ENCODE data around the gene GABBR2. TPM values are rescaled to one million over a fixed set of nuclear protein-coding genes. Genes with fewer than 3 reads are reported as not detected.
"Not testable (repeated sequence)": the region's sequence is repeated elsewhere in the genome, so short reads cannot be mapped to it uniquely, and the experiment has no call there.

The GABBR2 gene
- total RNA-seq, 1 experiment from 2014 or later: 3.8 TPM

- DNase-seq: peak; percentile 58
- Histone ChIP-seq H3K4me3 (no peak overlapping the region), H3K36me3 (no peaks in the 10 kb centered on the region), H3K27me3 (no peaks in the 10 kb centered on the region), H3K9me3 (no peaks in the 10 kb centered on the region)
These were observed 50.8 kb downstream of the GABBR2 start for GRCh38 chr9:98657897-98658296.

- peak; percentile 50 for DNase-seq
- Histone ChIP-seq H3K36me3 (no peaks in the 10 kb centered on the region), H3K4me3 (no peak overlapping the region), H3K27me3 (no peaks in the 10 kb centered on the region), H3K9me3 (no peaks in the 10 kb centered on the region)
These were observed 52.2 kb downstream of the GABBR2 start for GRCh38 chr9:98656511-98656910.

- DNase-seq, H3K4me3 ChIP-seq, H3K27me3 ChIP-seq, H3K9me3 ChIP-seq, H3K36me3 ChIP-seq: not testable (repeated sequence)
These were observed 53.3 kb downstream of the GABBR2 start for GRCh38 chr9:98655428-98655827.

- no peaks in the 10 kb centered on the region for H3K9me3 ChIP-seq
- no peak overlapping the region for H3K4me3 ChIP-seq
- H3K27me3 ChIP-seq: no peaks in the 10 kb centered on the region
- no peaks in the 10 kb centered on the region for H3K36me3 ChIP-seq
- DNase-seq: peak; percentile 84
These were observed 54.5 kb downstream of the GABBR2 start for GRCh38 chr9:98654247-98654646.

- Histone ChIP-seq H3K27me3 (no peaks in the 10 kb centered on the region), H3K4me3 (no peak overlapping the region), H3K36me3 (no peaks in the 10 kb centered on the region), H3K9me3 (no peaks in the 10 kb centered on the region)
- DNase-seq: peak; percentile 68
These were observed 56.0 kb downstream of the GABBR2 start for GRCh38 chr9:98652741-98653140.

- DNase-seq: no peak
- no peaks in the 10 kb centered on the region for H3K27me3 ChIP-seq
- no peaks in the 10 kb centered on the region for H3K36me3 ChIP-seq
- H3K9me3 ChIP-seq: no peaks in the 10 kb centered on the region
- H3K4me3 ChIP-seq: no peak overlapping the region
These were observed 56.4 kb downstream of the GABBR2 start for GRCh38 chr9:98652302-98652701.

- no peak for DNase-seq
- Histone ChIP-seq H3K4me3 (no peak overlapping the region), H3K27me3 (no peaks in the 10 kb centered on the region), H3K9me3 (no peaks in the 10 kb centered on the region), H3K36me3 (no peaks in the 10 kb centered on the region)
These were observed 61.5 kb downstream of the GABBR2 start for GRCh38 chr9:98647236-98647635.

GRCh38 chr9:98644011-98644410, 64.7 kb downstream of the GABBR2 start:
- no peak for DNase-seq
- H3K27me3 ChIP-seq: no peaks in the 10 kb centered on the region
- H3K36me3 ChIP-seq: no peaks in the 10 kb centered on the region

GRCh38 chr9:98642661-98643312, 65.9 kb downstream of the GABBR2 start:
- Histone ChIP-seq H3K27me3 (no peaks in the 10 kb centered on the region), H3K36me3 (no peaks in the 10 kb centered on the region), H3K9me3 (no peaks in the 10 kb centered on the region), H3K4me3 (no peak overlapping the region)
- no peak for DNase-seq

More at GRCh38 chr9:98644011-98644410, 64.7 kb downstream of the GABBR2 start:
- no peaks in the 10 kb centered on the region for H3K9me3 ChIP-seq
- H3K4me3 ChIP-seq: no peak overlapping the region

- no peaks in the 10 kb centered on the region for H3K36me3 ChIP-seq
- H3K27me3 ChIP-seq: no peaks in the 10 kb centered on the region
- no peaks in the 10 kb centered on the region for H3K9me3 ChIP-seq
- H3K4me3 ChIP-seq: no peak overlapping the region
- DNase-seq: no peak
These were observed 67.0 kb downstream of the GABBR2 start for GRCh38 chr9:98641695-98642094.

- no peaks in the 10 kb centered on the region for H3K36me3 ChIP-seq
- no peak overlapping the region for H3K4me3 ChIP-seq
- H3K27me3 ChIP-seq: no peaks in the 10 kb centered on the region
- DNase-seq: no peak
- H3K9me3 ChIP-seq: no peaks in the 10 kb centered on the region
These were observed 68.3 kb downstream of the GABBR2 start for GRCh38 chr9:98640394-98640793.

GRCh38 chr9:98639133-98639532, 69.6 kb downstream of the GABBR2 start:
- no peak overlapping the region for H3K4me3 ChIP-seq
- no peak for DNase-seq

GRCh38 chr9:98637381-98637780, 71.4 kb downstream of the GABBR2 start:
- Histone ChIP-seq H3K36me3 (no peaks in the 10 kb centered on the region), H3K4me3 (no peak overlapping the region), H3K9me3 (no peaks in the 10 kb centered on the region), H3K27me3 (no peaks in the 10 kb centered on the region)
- DNase-seq: no peak

More at GRCh38 chr9:98639133-98639532, 69.6 kb downstream of the GABBR2 start:
- Histone ChIP-seq H3K36me3 (no peaks in the 10 kb centered on the region), H3K9me3 (no peaks in the 10 kb centered on the region), H3K27me3 (no peaks in the 10 kb centered on the region)

- Histone ChIP-seq H3K27me3 (no peaks in the 10 kb centered on the region), H3K9me3 (no peaks in the 10 kb centered on the region), H3K36me3 (no peaks in the 10 kb centered on the region), H3K4me3 (no peak overlapping the region)
- DNase-seq: no peak
These were observed 73.4 kb downstream of the GABBR2 start for GRCh38 chr9:98635374-98635773.

GRCh38 chr9:98634685-98635336, 73.9 kb downstream of the GABBR2 start:
- H3K36me3 ChIP-seq: no peaks in the 10 kb centered on the region
- H3K9me3 ChIP-seq: no peaks in the 10 kb centered on the region
- no peak overlapping the region for H3K4me3 ChIP-seq
- no peaks in the 10 kb centered on the region for H3K27me3 ChIP-seq
- DNase-seq: no peak

- no peaks in the 10 kb centered on the region for H3K9me3 ChIP-seq
- no peak overlapping the region for H3K4me3 ChIP-seq
- DNase-seq: no peak
- H3K36me3 ChIP-seq: no peaks in the 10 kb centered on the region
- H3K27me3 ChIP-seq: no peaks in the 10 kb centered on the region
These were observed 75.9 kb downstream of the GABBR2 start for GRCh38 chr9:98632839-98633238.

- Histone ChIP-seq H3K4me3 (no peak overlapping the region), H3K27me3 (no peaks in the 10 kb centered on the region), H3K36me3 (no peaks in the 10 kb centered on the region), H3K9me3 (no peaks in the 10 kb centered on the region)
- DNase-seq: no peak
These were observed 81.4 kb downstream of the GABBR2 start for GRCh38 chr9:98627296-98627695.

- H3K9me3 ChIP-seq: no peaks in the 10 kb centered on the region
- no peak for DNase-seq
- no peaks in the 10 kb centered on the region for H3K27me3 ChIP-seq
- no peak overlapping the region for H3K4me3 ChIP-seq
- no peaks in the 10 kb centered on the region for H3K36me3 ChIP-seq
These were observed 83.0 kb downstream of the GABBR2 start for GRCh38 chr9:98625728-98626127.

Data from MG63 (cell line).